Natural killer cell (primary cell): Measurements from ENCODE around the gene TBCEL. TPM values are rescaled to one million over a fixed set of nuclear protein-coding genes. Genes with fewer than 3 reads are reported as not detected.

Source experiments
- ATAC-seq, 3 donors: fragments of 150-1000 bp in 2 of 3; fragments of 200-7000 bp in 1 of 3; cut with Tn5 transposase; 1 replicate in 1 of 3; 2 replicates in 2 of 3; pipeline ENCODE4 v1.10.0; 2021; ENCODE audit warnings: mild to moderate bottlenecking in 2 of 3, moderate library complexity in 2 of 3
- DNase-seq, 2 donors: peaks; one replicate each; pipeline versions ENCODE4 v3.0.0 to v3.0.0-alpha.2; 2013 to 2021; ENCODE audit warnings: mixed read lengths in 1 of 2
- H3K27ac ChIP-seq: one replicate; pipeline ENCODE4 v1.5.1; 2013; ENCODE audit warnings: mild to moderate bottlenecking, low read length
- H3K27me3 ChIP-seq: one replicate; pipeline ENCODE4 v1.6.1; 2013; ENCODE audit warnings: low read length; ENCODE audit not compliant: control insufficient read depth, insufficient read depth
- H3K36me3 ChIP-seq: one replicate; pipeline ENCODE4 v1.6.1; 2013; ENCODE audit warnings: low read length; ENCODE audit not compliant: control insufficient read depth, insufficient read depth
- H3K4me1 ChIP-seq: one replicate; pipeline ENCODE4 v1.6.1; 2013; ENCODE audit warnings: low read length; ENCODE audit not compliant: control insufficient read depth, insufficient read depth
- H3K4me3 ChIP-seq: one replicate; pipeline ENCODE4 v1.5.1; 2013; ENCODE audit warnings: low read length
- H3K9me3 ChIP-seq: one replicate; pipeline ENCODE4 v1.6.1; 2013; ENCODE audit warnings: low read length; ENCODE audit not compliant: control insufficient read depth, insufficient read depth
- H3K27ac Mint-ChIP-seq, 2 donors: one replicate each; pipeline ENCODE4 v1.8.0; 2022; ENCODE audit warnings: mild to moderate bottlenecking in 2 of 2, mixed read lengths in 2 of 2, moderate library complexity in 1 of 2
- H3K27me3 Mint-ChIP-seq, 2 donors: one replicate each; pipeline ENCODE4 v1.8.0; 2022; ENCODE audit warnings: low read depth in 2 of 2, mixed read lengths in 2 of 2
- H3K36me3 Mint-ChIP-seq: one replicate; pipeline ENCODE4 v1.8.0; 2022; ENCODE audit warnings: mixed read lengths
- H3K4me1 Mint-ChIP-seq, 2 donors: one replicate each; pipeline ENCODE4 v1.8.0; 2022; ENCODE audit warnings: mixed read lengths in 2 of 2
- H3K4me3 Mint-ChIP-seq: one replicate; pipeline ENCODE4 v1.8.0; 2022; ENCODE audit warnings: mild to moderate bottlenecking, moderate library complexity, mixed read lengths
- H3K9me3 Mint-ChIP-seq, 2 donors: one replicate each; pipeline ENCODE4 v1.8.0; 2022; ENCODE audit warnings: mixed read lengths in 2 of 2
- WGBS: methylation state at CpG from one replicate; pipeline ENCODE4 v1.1.7; 2013; ENCODE audit warnings: missing lambda C conversion rate; ENCODE audit not compliant: insufficient coverage; 5-methylcytosine and 5-hydroxymethylcytosine counted together
- intact Hi-C: fragments of 100-400 bp; cut with micrococcal nuclease; formaldehyde crosslinking; loops from one replicate; pipeline ENCODE4 v1.14.2; 2022
- total RNA-seq, 4 donors: library from RNA; stranded (reverse); fragments of 120-200 nt in 1 of 4; gene quantifications; one replicate each; pipeline versions ENCODE4 v1.2.3 to v1.2.4, GENCODE V29; 2013 to 2022
- TF ChIP-seq, protein P1 (sequence below): fragments of 200-600 bp; IDR thresholded peaks from one replicate; pipeline ENCODE4 v1.8.0; 2022; ENCODE audit warnings: antibody characterized with exemption

The TBCEL gene
- total RNA-seq, 3 donors from 2014 or later (not counting 1 experiment from before 2014, with no cell fraction given), result 34.0 to 40.2 (median 37.9) TPM

GRCh38 chr11:120995184-120995583 is 28.7 kb upstream of the TBCEL start:
- Mint-ChIP-seq H3K27ac (no peak overlapping the region), H3K27me3 (peaks cover 2 to 14% of the 10 kb centered on the region in 2 donors), H3K9me3 (no peaks in the 10 kb centered on the region), H3K36me3 (no peaks in the 10 kb centered on the region), H3K4me1 (no peaks in the 10 kb centered on the region), H3K4me3 (no peak overlapping the region)
- Histone ChIP-seq H3K27ac (no peak overlapping the region), H3K4me3 (no peak overlapping the region), H3K4me1 (no peaks in the 10 kb centered on the region), H3K9me3 (no peaks in the 10 kb centered on the region), H3K27me3 (no peaks in the 10 kb centered on the region), H3K36me3 (no peaks in the 10 kb centered on the region)
- intact Hi-C loops, result no loop called here
- DNase-seq (no peak), ATAC-seq (no peak)
- TF ChIP-seq, protein P1, sequence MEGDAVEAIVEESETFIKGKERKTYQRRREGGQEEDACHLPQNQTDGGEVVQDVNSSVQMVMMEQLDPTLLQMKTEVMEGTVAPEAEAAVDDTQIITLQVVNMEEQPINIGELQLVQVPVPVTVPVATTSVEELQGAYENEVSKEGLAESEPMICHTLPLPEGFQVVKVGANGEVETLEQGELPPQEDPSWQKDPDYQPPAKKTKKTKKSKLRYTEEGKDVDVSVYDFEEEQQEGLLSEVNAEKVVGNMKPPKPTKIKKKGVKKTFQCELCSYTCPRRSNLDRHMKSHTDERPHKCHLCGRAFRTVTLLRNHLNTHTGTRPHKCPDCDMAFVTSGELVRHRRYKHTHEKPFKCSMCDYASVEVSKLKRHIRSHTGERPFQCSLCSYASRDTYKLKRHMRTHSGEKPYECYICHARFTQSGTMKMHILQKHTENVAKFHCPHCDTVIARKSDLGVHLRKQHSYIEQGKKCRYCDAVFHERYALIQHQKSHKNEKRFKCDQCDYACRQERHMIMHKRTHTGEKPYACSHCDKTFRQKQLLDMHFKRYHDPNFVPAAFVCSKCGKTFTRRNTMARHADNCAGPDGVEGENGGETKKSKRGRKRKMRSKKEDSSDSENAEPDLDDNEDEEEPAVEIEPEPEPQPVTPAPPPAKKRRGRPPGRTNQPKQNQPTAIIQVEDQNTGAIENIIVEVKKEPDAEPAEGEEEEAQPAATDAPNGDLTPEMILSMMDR, result no peak
- WGBS, result 100% methylated on average over 1 of the region's 2 CpGs

GRCh38 chr11:120996973-120997372 is 26.9 kb upstream of the TBCEL start:
- 86% methylated on average over 5 of the region's 5 CpGs for WGBS
- Mint-ChIP-seq H3K27me3 (peaks cover 5 to 27% of the 10 kb centered on the region in 2 donors), H3K27ac (no peak overlapping the region), H3K4me1 (no peaks in the 10 kb centered on the region), H3K36me3 (no peaks in the 10 kb centered on the region), H3K4me3 (no peak overlapping the region), H3K9me3 (no peaks in the 10 kb centered on the region)
- no peaks in the 10 kb centered on the region for H3K36me3 ChIP-seq
- intact Hi-C loops, result no loop called here
- TF ChIP-seq, protein P1, result no peak
- DNase-seq (no peak), ATAC-seq (no peak)
- H3K27ac ChIP-seq, result no peak overlapping the region
- H3K4me1 ChIP-seq, result no peaks in the 10 kb centered on the region
- no peaks in the 10 kb centered on the region for H3K9me3 ChIP-seq
- no peaks in the 10 kb centered on the region for H3K27me3 ChIP-seq
- no peak overlapping the region for H3K4me3 ChIP-seq

DNA sequence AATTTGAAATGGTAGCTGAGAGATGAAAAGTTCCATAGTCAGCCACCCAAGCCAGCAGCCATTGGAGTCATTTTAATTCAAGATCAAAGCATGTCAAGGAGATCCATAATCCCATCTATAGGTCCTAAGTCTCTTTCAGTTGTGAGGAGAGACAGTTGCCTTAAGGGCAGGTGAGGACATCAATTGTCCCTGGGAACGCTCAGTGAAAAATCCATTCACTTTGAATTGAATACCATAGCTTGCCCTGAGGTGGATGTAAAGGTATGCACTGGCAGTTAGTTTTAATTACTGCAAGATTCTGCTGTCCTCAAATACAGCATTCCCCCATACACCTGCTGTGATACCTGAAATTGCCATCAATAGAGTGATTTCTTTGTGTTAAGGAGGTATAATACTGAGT is 25.3 kb upstream of the TBCEL start:
- no peak for ATAC-seq
- 100% methylated on average over 1 of the region's 1 CpG for WGBS
- DNase-seq, result no peak
- Mint-ChIP-seq H3K4me3 (no peak overlapping the region), H3K9me3 (no peaks in the 10 kb centered on the region), H3K27ac (no peak overlapping the region), H3K27me3 (peaks cover 5 to 39% of the 10 kb centered on the region in 2 donors), H3K4me1 (no peaks in the 10 kb centered on the region), H3K36me3 (no peaks in the 10 kb centered on the region)
- no peaks in the 10 kb centered on the region for H3K9me3 ChIP-seq
- no peak overlapping the region for H3K4me3 ChIP-seq
- intact Hi-C loops, result no loop called here
- H3K4me1 ChIP-seq, result no peaks in the 10 kb centered on the region
- H3K27me3 ChIP-seq, result no peaks in the 10 kb centered on the region
- H3K36me3 ChIP-seq, result no peaks in the 10 kb centered on the region
- no peak overlapping the region for H3K27ac ChIP-seq
- TF ChIP-seq, protein P1, result no peak

DNA sequence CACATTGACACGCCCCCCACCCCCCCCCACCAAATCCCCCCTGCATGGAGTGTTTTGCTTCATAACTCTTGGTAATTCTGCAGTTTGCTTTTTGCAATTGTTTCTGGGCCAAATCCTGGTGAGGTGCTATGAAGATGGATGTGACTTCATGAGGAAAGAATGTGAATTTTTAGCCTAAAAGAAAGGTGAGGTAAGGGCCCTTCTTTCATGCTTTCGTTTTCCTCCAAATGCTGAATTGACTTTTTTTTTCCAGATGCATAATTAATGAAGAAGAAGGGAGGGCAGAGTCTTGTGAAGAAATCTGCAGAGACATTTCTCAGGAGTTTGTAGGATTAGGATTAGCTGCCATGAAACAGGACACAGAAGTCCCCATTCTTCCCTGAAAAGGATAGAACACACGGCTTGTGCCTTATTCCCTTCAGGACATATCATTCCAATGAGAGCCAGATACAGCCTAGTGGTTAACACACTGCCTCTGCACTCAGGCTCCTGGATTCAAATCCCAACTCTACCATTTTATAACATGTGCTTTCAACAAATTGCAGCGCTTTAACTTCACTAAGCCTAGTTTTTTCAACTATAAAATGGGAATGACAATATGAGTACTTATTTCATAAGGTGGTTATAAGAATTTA is 19.6 kb upstream of the TBCEL start:
- peaks cover 17 to 58% of the 10 kb centered on the region in 2 donors for H3K27me3 Mint-ChIP-seq
- ATAC-seq, result no peak
- no peak overlapping the region for H3K4me3 ChIP-seq
- H3K4me3 Mint-ChIP-seq, result no peak overlapping the region
- H3K27ac Mint-ChIP-seq, result no peak overlapping the region
- no peak overlapping the region for H3K27ac ChIP-seq
- intact Hi-C loops, result no loop called here
- WGBS, result 58% methylated on average over 3 of the region's 4 CpGs
- H3K9me3 Mint-ChIP-seq, result no peaks in the 10 kb centered on the region
- TF ChIP-seq, protein P1, result no peak
- no peaks in the 10 kb centered on the region for H3K27me3 ChIP-seq
- no peaks in the 10 kb centered on the region for H3K36me3 Mint-ChIP-seq
- no peak for DNase-seq
- H3K4me1 ChIP-seq, result no peaks in the 10 kb centered on the region
- H3K4me1 Mint-ChIP-seq, result no peaks in the 10 kb centered on the region
- H3K36me3 ChIP-seq, result no peaks in the 10 kb centered on the region
- H3K9me3 ChIP-seq, result no peaks in the 10 kb centered on the region
